Measurements from ENCODE around the gene ADAMTSL1.
A peak's percentile ranks its signal among the peaks of the same experiment; 100 is the strongest.

Gene ADAMTSL1

GRCh38 chr9:18472435-18472834, 1.5 kb upstream of the ADAMTSL1 start:
- no peak for DNase-seq

DNA sequence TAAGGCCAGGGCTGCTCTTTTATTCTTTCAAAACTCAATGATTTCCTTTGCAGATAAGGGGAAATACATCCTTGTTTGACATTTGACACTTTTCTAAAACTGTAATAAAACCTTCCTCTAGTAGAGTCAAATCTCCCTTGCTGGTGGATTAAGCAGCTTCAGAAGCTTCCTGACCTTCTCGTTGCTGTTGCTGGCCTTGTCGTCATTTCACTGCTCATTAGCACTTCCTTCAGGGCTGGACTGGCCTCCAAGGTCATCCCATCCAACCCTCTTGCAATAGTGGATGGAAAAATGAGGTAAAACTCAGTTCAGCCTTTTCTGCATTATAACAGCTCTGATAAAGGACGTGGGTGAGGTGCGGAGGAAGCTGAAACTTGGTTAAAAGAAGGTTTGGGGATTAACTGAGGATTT, 1.1 kb upstream of the ADAMTSL1 start:
- DNase-seq = no peak

GRCh38 chr9:18474783-18475182, 830 bp downstream of the ADAMTSL1 start:
- no peak for DNase-seq

GRCh38 chr9:18477121-18477660, 3.2 kb downstream of the ADAMTSL1 start:
- no peak for DNase-seq

DNA sequence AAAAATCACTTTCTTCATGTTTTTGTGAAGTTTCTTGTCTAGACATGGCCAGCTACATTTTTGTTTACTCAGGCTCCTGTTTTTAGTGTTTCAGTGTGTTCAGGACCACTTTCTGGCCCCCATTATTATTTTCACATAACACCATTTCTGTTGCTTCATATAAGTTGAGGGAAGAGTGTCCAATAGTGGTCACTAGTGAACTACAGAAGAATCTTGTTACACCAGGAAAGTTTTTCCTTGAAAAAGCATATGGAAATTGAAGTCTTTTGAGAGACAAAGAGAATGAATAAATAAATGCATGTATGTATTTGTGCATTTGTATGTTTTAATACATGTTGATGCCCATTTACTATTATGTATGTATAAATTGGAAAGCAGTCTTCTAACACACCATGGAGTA, 3.8 kb downstream of the ADAMTSL1 start:
- no peak for DNase-seq

DNA sequence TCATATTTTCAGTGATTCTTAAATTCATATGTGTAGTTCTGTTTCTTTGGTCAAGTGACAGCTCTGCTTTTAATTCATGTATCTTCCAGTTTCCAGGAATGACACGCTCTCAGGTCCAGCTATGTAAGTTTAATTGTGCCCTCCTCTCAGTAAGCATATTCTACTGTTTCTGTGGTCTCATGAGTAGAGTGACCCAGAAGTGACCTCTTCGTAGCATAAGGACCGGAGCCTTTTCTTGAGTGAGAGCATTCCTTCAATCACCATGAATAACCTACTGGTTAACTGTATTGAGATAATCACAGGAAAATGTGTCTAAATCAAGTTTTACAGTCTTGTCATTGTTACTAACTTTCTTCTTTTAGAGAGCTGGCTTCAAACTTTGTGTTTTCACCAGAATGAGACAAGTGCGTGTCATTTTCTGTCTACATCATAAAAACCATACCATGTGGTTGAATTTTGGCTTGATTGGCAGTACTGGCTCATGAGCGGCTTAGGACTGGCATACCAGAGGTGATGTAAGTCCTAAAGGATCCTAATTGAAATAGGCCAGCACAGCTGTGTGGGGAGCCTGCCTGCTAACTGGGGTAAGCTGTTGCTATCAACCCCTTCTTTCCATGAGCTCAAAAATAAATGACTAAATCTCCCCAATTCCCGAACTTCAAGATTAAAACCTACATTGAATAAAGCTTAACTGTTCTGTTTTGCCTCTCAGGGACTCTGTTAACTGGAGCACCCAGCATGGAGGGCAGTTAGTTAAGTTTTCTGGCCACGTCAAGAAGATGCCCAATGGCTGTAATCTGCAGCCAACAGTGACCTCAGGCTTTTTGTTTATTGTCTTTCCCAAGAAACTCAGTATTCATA, 4.8 kb downstream of the ADAMTSL1 start:
- DNase-seq = no peak

GRCh38 chr9:18479405-18479804, 5.5 kb downstream of the ADAMTSL1 start:
- no peak for DNase-seq

GRCh38 chr9:18480662-18481093, 6.7 kb downstream of the ADAMTSL1 start:
- DNase-seq = no peak

- DNase-seq = no peak
Measured at GRCh38 chr9:18482371-18482770, 8.4 kb downstream of the ADAMTSL1 start.

DNA sequence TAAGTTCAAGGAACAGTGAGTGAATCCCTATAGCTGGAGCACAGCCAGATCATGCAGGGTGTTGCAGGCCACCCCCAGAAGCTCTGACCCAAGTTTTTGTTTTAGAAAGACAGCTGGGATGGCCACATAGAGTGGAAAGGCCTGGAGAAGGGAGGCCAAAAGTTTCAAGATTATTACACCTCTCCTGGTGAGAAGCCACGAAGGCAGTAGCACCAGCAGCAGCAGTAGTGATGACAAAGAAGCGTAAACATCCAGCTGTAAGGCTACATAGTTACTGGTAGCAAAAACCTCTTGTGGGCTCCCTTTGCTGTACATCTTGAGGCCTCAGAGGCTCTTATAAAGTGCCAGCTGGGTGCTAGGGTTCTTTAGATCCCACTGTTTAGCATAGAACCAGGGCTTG, 11.8 kb downstream of the ADAMTSL1 start:
- no peak for DNase-seq

DNA sequence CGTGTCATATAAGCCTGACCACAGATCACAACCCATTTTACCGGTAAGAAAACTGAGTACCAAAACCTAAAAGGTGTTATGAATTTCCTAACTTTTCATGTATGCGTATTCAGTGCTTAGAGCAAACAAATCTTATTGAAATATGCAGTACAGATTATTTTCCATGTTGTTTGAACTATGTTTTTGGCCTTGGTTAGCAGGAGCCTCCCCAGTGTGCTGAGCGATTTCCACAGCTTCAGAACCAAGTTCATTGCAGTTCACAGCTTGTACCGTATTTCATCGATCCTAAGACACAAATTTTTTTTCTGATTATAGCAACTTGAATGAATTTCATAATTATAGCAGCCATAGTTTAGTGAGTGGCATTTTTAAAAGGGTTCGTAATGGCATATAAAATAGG, 13.7 kb downstream of the ADAMTSL1 start:
- no peak for DNase-seq

- no peak for DNase-seq
Measured at GRCh38 chr9:18488886-18489285, 14.9 kb downstream of the ADAMTSL1 start.

DNA sequence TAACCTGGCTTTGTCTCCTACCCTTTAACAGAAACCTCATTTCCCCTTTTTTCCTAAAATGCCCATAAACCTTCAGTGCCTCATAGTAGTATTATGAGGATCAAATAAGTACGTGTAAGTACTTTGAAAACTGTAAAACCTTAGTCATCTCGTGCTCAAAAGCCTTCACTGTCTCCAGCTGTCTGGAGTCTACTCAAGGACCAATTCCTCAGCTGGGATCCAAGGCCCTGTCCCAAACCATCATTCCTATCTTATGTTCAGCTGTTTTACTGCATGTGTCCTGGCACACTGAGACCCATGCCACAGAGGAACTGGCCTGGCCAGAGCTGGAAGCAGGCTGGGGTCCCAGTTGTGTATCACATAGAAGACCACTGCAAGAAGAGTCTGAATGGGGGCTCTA, 15.9 kb downstream of the ADAMTSL1 start:
- DNase-seq = no peak

DNA sequence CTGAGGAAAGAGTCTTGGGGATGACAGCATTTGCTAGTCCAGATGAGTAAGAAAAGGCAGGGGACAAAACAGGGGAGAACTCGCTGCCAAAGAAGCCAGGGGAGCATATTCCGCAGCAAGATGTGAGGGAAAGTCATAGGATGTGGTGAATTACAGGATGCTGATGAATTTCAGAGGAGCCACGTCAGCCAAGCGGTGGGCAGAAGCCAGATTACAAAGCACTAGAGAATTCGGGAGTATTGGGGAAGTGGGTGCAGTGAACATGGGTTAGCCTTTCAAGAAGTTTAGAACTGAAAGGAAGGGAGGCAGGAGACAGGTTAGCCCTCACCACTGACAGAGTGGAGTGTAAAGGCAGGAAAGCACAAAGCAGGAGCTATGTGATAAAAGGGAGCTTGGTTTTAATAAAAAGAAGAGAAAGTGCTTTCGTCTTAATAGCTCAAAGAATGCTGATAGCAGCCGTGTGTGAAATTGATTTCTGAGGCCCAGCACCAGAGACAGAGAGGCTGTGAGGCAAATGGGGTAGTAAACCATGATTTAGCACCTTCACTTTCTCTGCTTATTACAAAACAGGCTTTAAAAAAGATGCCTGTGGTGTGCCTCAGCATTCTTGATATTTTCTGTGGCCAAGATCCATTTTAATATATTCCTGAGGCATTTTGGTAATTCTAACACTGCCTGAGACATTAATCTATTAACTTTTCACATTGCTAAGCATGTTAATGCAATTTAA, 16.9 kb downstream of the ADAMTSL1 start:
- no peak for DNase-seq

- DNase-seq = no peak
Measured at GRCh38 chr9:18492612-18493011, 18.7 kb downstream of the ADAMTSL1 start.

DNA sequence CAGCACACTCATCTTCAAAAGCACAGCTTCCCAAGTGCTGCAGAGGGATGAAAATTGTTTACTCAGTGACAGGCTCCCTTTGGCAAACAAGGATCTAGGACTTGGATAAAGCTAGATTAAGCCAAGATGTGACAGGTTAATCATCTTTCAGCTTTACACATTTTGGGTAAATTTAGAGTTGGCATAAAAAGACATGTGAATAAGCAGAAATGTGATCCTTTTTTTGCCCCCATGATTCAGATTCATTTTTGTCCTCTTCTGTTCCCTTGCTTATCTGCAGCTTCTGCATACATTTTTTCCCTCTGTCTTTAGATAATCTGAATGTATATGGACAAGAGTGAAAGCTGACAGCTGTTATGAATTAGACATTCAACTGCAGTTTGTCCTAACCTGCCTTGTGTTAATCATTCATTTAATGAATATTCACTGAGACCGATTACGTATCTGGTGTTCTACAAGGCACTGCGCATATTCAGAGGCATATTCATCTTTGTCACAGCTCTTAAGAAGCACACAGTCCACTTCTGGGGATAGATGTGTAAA, 19.6 kb downstream of the ADAMTSL1 start:
- DNase-seq = no peak

- no peak for DNase-seq
Measured at GRCh38 chr9:18495065-18495464, 21.1 kb downstream of the ADAMTSL1 start.

GRCh38 chr9:18496256-18497000, 22.5 kb downstream of the ADAMTSL1 start:
- no peak for DNase-seq

GRCh38 chr9:18499062-18499461, 25.1 kb downstream of the ADAMTSL1 start:
- DNase-seq = no peak

GRCh38 chr9:18499980-18500379, 26.0 kb downstream of the ADAMTSL1 start:
- peak; percentile 26 for DNase-seq

GRCh38 chr9:18500451-18500850, 26.5 kb downstream of the ADAMTSL1 start:
- DNase-seq = no peak

DNA sequence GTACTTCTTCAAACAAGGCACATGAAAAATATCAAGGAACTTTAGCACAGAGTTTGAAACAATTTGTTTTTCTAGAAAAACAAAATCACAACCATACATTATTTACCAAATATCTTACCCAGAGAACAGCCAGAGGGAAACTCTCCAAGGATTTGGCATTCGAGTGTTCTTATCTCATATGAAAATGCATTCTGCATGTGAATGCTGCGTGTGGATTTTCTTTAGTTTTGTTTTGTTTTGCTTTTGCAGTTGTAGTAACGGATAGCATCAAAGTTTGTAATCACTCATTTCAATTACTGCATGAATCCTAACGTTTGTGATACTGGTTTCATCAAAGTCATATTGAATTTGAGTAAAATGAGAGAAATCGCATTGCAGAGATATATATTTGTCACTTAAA, 28.0 kb downstream of the ADAMTSL1 start:
- DNase-seq = no peak

GRCh38 chr9:18502546-18502945, 28.6 kb downstream of the ADAMTSL1 start:
- DNase-seq = no peak

Data from NCI-H187 treated with DMSO at 0.1 percent for 48 hours (cell line).